GM10248 (cell line): Measurements from ENCODE around the gene SENP7.
"Not testable (repeated sequence)": the region's sequence is repeated elsewhere in the genome, so short reads cannot be mapped to it uniquely, and the experiment has no call there.

Experiments used
- CTCF ChIA-PET: fragments of 300-600 bp; sonication (Branson Sonifier 250); formaldehyde crosslinking; extraction: SDS; loops from one replicate; lab custom pipeline; 2021; ENCODE audit warnings: antibody characterized with exemption; lab: Yijun Ruan, JAX
- POLR2A ChIA-PET: fragments of 350-650 bp; sonication (Branson Sonifier 250); formaldehyde crosslinking; extraction: SDS; loops from one replicate; lab custom pipeline; 2020; ENCODE audit warnings: antibody characterized with exemption; lab: Yijun Ruan, JAX
- DNase-seq: peaks from one replicate; pipeline ENCODE4 v3.0.0; 2012; ENCODE audit errors: extremely low spot score
- TF ChIP-seq, protein P1 (sequence below): IDR thresholded peaks from 2 replicates; pipeline ENCODE4 v1.5.1; 2012; ENCODE audit warnings: mild to moderate bottlenecking, low read depth; ENCODE audit errors: extremely low read depth, missing control alignments, control extremely low read depth

Gene SENP7, protein sequence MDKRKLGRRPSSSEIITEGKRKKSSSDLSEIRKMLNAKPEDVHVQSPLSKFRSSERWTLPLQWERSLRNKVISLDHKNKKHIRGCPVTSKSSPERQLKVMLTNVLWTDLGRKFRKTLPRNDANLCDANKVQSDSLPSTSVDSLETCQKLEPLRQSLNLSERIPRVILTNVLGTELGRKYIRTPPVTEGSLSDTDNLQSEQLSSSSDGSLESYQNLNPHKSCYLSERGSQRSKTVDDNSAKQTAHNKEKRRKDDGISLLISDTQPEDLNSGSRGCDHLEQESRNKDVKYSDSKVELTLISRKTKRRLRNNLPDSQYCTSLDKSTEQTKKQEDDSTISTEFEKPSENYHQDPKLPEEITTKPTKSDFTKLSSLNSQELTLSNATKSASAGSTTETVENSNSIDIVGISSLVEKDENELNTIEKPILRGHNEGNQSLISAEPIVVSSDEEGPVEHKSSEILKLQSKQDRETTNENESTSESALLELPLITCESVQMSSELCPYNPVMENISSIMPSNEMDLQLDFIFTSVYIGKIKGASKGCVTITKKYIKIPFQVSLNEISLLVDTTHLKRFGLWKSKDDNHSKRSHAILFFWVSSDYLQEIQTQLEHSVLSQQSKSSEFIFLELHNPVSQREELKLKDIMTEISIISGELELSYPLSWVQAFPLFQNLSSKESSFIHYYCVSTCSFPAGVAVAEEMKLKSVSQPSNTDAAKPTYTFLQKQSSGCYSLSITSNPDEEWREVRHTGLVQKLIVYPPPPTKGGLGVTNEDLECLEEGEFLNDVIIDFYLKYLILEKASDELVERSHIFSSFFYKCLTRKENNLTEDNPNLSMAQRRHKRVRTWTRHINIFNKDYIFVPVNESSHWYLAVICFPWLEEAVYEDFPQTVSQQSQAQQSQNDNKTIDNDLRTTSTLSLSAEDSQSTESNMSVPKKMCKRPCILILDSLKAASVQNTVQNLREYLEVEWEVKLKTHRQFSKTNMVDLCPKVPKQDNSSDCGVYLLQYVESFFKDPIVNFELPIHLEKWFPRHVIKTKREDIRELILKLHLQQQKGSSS

DNA sequence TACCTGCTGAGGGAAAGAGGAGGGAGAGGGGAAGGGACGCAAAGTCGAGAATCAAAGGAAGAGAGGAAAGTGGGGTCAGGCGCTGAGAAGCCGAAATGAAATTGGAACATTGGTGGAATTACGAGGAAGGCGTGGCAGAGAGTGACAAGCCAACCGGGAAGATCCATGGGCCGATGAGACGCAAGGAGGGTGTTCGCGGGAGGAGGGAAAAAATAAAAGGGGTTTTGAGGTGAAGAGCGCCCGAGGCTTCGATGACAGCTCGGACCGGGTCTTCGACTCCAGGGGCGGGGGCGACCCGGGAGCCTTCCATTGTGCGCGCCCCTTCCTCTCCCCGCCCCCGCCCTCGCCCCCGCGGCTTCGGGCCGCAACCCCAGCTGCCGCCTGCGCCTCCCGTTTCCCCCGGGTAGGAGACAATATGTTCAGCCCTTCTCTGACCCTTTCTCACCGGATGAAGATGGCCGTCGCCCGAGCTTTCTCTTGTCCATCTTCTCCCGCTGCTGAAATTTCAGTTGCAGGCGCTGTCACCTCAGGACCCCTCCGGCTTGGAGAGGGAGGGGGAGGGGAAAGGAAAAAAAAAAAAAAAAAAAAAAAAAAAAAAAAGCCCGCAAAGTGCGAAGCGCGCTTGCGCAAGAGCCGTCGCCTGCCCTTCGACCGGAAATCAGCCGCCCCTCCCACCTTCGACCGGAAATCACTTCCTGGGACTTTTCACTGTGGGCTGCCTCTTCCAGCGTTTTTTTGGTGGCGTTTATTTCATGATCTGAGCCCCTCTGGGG lies at the start of gene SENP7:
SENP7 (minus strand) TSS at position 567 of the 773 bp plus-strand sequence; CDS start at position 485, 82 bp downstream.
- CTCF ChIA-PET, result interaction anchor here (0.6 to 3.2 kb wide), 3 partner anchors 9 to 1681 kb away, joined by 3 to 15 read pairs (median 4); partner anchors contain the start of gene PCNP
- TF ChIP-seq, protein P1, sequence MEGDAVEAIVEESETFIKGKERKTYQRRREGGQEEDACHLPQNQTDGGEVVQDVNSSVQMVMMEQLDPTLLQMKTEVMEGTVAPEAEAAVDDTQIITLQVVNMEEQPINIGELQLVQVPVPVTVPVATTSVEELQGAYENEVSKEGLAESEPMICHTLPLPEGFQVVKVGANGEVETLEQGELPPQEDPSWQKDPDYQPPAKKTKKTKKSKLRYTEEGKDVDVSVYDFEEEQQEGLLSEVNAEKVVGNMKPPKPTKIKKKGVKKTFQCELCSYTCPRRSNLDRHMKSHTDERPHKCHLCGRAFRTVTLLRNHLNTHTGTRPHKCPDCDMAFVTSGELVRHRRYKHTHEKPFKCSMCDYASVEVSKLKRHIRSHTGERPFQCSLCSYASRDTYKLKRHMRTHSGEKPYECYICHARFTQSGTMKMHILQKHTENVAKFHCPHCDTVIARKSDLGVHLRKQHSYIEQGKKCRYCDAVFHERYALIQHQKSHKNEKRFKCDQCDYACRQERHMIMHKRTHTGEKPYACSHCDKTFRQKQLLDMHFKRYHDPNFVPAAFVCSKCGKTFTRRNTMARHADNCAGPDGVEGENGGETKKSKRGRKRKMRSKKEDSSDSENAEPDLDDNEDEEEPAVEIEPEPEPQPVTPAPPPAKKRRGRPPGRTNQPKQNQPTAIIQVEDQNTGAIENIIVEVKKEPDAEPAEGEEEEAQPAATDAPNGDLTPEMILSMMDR, result no peak
- peak; percentile 88 for DNase-seq
- POLR2A ChIA-PET, result no interaction called here

DNA sequence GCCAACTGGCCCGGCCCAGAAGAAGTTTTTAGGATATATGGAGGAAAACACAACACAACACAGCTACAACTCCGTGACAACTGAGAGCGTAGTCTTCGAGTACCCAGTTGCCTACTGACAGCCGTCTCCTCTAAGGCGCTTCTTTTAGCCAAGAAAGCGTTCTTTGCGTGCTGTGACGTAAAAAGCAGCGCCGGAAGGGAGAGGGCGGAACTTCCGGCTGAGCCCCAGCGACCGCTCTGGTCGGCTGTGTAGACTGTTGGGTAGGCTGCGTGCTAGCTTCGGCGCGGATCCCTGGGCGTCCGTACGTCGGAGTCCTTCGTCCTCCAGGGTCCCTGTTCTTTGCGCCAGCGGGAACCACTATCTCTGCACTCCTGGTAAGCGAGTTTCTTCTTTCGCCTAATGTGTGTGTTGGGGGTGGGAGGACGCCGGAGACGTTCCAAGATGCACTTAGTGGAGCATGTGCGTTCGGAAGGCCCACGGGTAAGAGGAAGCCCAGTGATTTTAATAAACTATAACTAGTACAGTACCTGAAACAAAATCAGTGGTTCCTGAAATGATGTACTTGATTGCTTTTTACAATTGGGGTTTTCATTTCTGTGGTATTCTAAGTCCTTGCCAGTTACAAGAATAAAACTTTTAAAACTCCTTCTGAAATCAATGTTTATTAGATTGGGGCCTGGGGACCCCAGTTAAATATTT lies 48.8 kb upstream of the SENP7 start, which contains the start of gene TRMT10C:
TRMT10C (plus strand) TSS at position 239 of the 699 bp plus-strand sequence. CDS start 2,914 bp downstream, outside the sequence.
- peak; percentile 96 for DNase-seq
- TF ChIP-seq, protein P1, result no peak
- ChIA-PET CTCF (interaction anchor here (5.1 kb wide), 1 partner anchor 11 kb away, joined by 39 read pairs; the partner anchor contains the start of gene PCNP), POLR2A (interaction anchor here (0.7 to 1.4 kb wide), 5 partner anchors 8 to 230 kb away, joined by 4 to 17 read pairs (median 4); partner anchors contain the start of gene PCNP)

DNA sequence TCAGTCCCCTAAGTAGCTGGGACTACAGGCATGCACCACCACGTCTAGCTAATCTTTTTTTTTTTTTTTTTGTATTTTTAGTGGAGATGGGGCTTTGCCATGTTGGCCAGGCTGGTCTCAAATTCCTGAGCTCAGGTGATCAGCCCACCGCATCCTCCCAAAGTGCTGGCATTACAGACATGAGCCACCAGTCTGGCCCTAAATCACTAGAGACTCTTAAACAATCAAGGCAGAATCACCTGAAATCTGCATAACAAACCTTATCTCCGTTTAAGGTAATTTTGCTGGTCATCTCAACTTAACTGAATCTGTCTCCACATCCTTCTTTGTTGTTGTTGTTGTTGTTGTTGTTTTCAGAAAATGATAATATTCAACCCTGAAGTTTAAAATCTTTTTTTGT lies 43.1 kb upstream of the SENP7 start:
- POLR2A ChIA-PET, result no interaction called here
- DNase-seq, result no peak
- CTCF ChIA-PET, result interaction anchor here (0.7 to 1.5 kb wide), 2 partner anchors 9 to 18 kb away, joined by 3 to 7 read pairs; partner anchors contain the start of gene PCNP
- TF ChIP-seq, protein P1, result no peak

DNA sequence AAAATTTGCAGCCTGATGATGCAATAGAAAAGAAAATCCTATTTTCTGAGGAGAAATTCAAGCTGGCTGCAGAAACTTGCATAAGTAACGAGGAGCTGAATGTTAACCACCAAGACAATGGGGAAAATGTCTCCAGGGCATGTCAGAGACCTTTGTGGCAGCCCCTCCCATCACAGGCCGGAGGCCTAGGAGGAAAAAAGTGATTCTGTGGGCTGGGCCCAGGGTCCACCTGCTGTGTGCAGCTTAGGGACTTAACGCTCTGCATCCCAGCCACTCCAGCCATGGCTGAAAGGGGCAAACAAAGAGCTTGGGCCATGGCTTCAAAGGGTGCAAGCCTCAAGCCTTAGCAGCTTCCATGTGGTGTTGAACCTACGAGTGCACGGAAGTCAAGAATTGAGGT lies 40.4 kb upstream of the SENP7 start:
- not testable (repeated sequence) for DNase-seq
- POLR2A ChIA-PET, result interaction anchor here (0.6 kb wide), 1 partner anchor 9 kb away, joined by 4 read pairs; no protein-coding TSS in a partner anchor
- CTCF ChIA-PET, result interaction anchor here (1.0 to 1.3 kb wide), 4 partner anchors 11 to 1091 kb away, joined by 3 to 4 read pairs (median 4); no protein-coding TSS in a partner anchor

DNA sequence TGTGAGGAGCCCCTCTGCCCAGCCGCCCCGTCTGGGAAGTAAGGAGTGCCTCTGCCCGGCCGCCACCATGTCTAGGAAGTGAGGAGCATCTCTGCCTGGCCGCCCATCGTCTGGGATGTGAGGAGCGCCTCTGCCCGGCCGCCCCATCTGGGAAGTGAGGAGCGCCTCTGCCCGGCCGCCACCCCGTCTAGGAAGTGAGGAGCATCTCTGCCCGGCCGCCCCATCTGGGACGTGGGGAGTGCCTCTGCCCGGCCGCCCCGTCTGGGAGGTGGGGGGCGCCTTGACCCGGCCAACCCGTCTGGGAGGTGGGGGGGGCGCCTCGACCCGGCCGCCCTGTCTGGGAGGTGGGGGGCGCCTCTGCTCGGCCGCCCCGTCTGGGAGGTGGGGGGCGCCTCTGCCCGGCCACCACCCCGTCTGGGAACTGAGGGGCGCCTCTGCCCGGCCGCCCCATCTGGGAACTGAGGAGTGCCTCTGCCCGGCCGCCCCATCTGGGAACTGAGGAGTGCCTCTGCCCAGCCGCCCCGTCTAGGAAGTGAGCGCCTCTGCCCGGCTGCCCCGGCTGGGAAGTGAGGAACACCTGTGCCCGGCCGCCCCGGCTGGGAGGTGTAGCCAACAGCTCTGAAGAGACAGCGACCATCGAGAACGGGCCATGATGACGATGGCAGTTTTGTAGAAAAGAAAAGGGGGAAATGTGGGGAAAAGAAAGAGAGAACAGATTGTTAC lies 38.5 kb upstream of the SENP7 start:
- CTCF ChIA-PET, DNase-seq, POLR2A ChIA-PET: not testable (repeated sequence)

DNA sequence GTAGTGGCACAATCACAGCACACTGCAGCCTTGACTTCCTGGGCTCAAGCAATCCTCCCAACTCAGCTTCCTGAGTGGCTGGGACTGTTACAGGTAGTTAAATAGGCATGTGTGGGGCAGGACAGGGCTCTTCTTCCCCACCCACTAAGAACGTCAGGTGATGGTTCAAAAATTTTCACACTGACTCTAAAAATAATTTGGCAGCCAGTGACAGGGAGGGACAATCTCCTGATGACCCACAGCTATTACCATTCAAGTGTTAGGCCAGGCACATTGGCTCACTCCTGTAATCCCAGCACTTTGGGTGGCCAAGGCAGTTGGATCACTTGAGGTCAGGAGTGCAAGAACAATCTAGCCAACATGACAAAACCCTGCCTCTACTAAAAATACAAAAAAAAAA lies 36.5 kb upstream of the SENP7 start:
- POLR2A ChIA-PET, result no interaction called here
- CTCF ChIA-PET, result no interaction called here
- TF ChIP-seq, protein P1, result no peak
- no peak for DNase-seq
